Activated gamma-delta T cell treated with Interleukin-2 at 50 U/mL for 16 hours (primary cell): ENCODE measurements around the gene ZNF654.
"Not testable (repeated sequence)": the region's sequence is repeated elsewhere in the genome, so short reads cannot be mapped to it uniquely, and the experiment has no call there.

ENCODE experiments used
- DNase-seq: peaks from one replicate; pipeline ENCODE4 v3.0.0-alpha.2; 2020

ZNF654 gene

DNA sequence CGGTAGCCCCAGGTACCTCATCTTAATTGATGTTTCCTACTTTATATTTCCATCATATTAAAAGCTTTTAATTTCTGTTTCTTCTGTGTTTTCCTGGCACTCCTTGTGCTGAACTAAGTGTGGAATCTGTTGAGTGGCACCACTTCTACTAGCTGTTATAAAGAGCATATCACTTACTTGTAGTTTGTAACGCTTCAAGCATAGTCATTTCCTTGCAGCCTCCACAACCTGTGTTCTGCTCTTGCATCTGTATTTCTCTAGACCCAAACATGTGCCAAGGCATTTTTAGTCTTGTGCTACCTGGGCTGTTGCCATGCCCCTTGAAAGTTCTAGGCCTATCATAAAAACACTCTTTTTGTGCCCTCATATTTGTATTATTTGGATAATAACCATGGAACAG is 16.0 kb downstream of the ZNF654 start:
- no peak for DNase-seq

GRCh38 chr3:88075497-88075896 is 16.4 kb downstream of the ZNF654 start:
- DNase-seq: no peak

DNA sequence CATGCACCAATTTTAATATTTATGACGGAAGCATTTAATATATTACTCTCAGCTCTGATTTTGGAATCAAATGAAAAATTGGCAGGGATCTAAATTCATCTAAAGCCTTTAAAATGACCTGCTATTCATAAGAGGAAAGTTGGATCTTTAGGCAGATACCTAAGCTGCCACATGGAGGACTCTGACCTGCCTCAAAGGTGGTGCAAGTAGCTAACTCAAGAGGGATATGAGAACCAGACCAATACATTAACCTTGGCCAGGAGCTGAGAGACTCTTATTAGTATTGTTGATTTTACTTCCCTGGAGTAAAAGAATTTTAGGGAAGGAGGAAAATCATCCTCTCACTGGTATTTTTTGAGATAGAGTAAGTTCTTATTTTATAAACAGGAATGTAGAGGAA is 17.7 kb downstream of the ZNF654 start:
- no peak for DNase-seq

DNA sequence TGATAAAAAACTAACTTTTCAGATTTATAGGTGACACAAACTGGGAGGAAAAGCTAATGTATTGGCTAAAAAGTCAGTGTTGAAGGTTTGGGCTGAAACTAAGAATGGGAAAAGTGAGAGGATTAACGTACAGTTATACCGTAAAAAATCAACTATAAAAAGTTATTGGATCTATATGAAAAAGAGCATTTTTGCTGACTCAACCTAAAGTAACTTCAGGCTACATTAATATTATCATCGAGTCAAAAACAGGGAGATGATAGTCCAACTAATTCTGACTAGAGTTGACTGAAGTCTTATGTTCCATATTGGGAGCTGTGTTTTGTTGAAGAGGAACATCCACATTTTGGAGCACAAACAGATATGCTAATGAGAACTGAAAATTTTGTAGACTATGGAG is 19.9 kb downstream of the ZNF654 start:
- no peak for DNase-seq

- DNase-seq: no peak
Observed at GRCh38 chr3:88082854-88083253, 23.8 kb downstream of the ZNF654 start.

DNA sequence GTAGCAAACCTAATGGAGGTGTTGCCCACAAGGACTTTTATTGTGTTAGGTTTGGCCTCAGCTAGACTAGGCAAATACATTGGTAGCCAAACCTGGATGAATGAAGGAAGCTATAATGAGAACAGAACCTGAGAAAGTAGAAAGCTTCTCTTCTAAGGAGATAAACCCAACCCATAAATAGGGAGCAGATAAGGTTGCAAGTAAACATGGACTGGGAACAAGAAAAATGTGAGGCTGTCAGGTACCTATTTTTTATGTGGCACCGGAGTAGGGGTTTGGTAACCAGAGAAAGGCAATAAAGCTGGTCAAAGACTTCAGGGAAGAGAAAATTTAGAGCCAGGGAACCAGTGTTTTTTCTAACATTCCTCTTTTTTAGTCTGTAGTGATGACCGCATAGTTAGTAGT is 25.0 kb downstream of the ZNF654 start:
- no peak for DNase-seq

DNA sequence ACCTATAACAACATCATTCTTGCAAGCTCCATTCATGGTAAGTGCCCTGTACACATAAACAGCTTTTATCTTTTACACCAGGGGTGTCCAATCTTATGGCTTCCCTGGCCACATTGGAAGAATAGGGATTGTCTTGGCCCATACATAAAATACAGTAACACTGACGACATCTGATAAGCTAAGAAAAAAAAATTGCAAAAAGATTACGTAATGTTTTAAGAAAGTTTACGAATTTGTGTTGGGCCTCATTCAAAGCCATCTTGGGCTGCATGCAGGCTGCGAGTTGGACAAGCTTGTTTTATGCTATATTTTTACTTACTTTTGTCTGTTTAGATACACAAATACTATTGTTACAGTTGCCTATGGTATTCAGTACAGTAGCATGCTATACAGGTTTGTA is 31.6 kb downstream of the ZNF654 start:
- no peak for DNase-seq

DNA sequence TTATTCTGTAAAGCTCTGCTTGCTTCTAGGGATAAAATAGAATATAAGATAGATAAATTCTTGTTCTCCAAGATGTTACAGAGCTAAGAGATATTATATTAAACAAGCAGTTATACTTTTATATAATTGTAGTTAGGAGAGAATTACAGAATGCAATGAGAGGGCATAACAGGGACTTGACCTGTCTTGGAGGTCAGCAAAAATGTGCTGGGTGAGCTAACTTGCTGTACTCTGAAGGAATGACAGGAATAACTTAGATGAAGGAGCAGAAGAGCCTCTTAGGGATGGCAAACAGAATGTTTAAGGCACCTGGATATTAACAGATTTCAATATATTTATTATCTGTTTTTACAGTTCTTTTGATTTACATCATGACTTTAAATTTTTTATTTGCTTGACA is 33.2 kb downstream of the ZNF654 start:
- DNase-seq: no peak

- no peak for DNase-seq
Observed at GRCh38 chr3:88093266-88093665, 34.2 kb downstream of the ZNF654 start.

- no peak for DNase-seq
Observed at GRCh38 chr3:88101142-88101541, 42.1 kb downstream of the ZNF654 start.

DNA sequence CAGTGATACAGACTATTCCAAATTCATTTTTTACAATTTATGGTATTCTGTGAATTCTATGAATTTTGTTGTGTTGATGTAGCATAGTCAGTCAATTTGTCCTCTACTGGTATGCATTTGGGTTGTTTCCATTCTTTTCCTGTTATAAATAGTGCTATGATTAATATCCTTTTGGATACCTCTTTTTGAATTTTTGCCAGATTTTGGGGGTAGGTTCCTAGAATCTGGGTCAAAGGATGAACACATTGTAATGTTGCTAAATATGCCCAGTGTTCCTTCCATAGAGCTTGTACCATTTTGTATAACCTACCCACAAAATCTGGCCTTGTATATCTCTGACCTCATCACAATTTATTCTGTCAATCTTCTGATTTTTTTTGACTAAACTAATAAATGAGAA is 46.3 kb downstream of the ZNF654 start:
- DNase-seq: no peak

- DNase-seq: no peak
Observed at GRCh38 chr3:88112289-88112688, 53.2 kb downstream of the ZNF654 start.

- peak; percentile 58 for DNase-seq
Observed at GRCh38 chr3:88113311-88114162, 54.5 kb downstream of the ZNF654 start.

- DNase-seq: no peak
Observed at GRCh38 chr3:88114878-88115549, 56.0 kb downstream of the ZNF654 start.

DNA sequence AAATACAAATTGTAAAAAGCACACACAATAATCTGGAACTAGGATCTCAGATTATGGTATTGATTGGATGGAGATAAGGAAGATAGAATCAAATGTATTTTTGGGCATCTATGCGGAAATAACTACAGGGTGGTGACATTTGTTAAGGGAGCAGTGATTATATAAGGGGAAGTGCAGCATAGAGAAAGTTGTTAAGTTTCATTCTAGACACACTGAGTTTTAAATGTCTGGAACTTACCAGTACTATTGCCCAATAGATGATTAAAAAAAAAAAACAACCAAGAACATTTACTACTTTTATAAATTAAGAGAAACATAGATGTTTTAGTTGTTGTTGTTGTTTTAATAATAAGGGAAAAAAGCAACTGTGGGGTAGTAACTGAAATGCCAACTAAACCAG is 58.6 kb downstream of the ZNF654 start:
- no peak for DNase-seq

DNA sequence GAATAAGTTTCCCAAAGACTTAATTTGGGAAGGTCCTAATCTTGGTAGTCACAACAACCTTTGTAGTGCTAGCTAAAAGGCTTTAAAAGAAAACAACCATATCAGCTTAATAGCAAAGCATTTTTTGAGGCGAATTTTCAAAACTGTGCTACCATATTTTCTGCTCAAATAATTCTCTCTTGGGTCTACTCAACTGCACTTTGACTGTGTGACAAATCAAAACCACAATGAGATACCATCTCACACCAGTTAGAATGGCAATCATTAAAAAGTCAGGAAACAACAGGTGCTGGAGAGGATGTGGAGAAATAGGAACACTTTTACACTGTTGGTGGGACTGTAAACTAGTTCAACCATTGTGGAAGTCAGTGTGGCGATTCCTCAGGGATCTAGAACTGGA is 59.5 kb downstream of the ZNF654 start:
- not testable (repeated sequence) for DNase-seq

DNA sequence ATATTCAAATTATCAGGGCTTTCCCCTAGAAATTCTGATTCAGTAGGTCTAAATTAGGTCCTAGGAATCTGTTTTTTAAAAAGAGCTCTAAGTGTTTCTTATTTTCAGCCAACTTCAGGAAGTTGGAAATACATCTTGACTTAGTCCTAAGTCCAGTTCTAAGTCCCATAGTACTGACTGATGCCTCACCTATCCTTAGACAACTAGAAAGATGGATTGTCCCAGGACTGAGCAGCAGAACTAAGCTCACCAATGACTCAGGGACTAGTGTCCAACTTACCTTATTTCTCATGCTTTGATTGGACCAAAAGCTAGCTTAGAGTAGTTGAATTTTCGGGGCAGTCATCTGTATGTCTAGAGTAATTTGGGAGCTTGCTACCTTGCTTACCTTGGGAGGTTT is 64.5 kb downstream of the ZNF654 start:
- no peak for DNase-seq

- no peak for DNase-seq
Observed at GRCh38 chr3:88131695-88132094, 72.6 kb downstream of the ZNF654 start.

DNA sequence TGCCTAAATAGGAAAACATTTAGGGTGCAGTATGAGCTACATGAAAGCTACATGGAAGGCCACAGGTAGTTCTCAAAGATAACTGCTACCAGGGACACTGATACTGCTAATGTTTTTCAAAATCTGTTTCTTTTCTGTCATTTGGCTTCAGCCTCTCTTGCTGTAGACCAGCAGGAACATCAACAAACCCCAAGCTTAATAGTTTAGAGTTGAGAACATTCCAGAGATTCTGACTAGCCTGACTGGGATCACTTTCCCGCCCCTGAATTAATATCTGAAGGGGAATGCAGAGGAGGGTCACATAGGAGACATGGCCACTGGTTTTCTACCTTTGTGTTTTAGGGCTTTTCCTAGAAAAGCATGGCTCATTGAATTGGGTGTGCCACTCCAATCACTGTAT is 73.8 kb downstream of the ZNF654 start:
- no peak for DNase-seq

- DNase-seq: no peak
Observed at GRCh38 chr3:88133711-88134263, 74.7 kb downstream of the ZNF654 start.

DNA sequence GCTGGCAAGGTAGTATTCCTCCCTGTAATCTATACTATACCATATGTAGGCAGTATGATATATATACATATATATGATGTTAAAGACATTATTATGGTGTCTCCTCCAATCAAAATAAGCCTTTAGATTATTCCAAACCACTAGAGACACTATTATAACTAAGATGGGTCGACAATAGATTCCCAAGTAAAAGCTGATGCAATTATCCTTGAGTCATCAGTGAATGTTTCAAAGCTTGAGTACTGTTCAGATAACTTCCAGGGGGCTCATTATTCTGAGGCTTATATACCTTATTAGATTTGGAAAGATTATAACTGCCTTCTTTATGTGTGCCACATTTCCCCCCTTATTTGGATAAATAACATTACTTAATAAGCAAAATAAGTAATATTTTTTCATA is 78.8 kb downstream of the ZNF654 start:
- DNase-seq: no peak

DNA sequence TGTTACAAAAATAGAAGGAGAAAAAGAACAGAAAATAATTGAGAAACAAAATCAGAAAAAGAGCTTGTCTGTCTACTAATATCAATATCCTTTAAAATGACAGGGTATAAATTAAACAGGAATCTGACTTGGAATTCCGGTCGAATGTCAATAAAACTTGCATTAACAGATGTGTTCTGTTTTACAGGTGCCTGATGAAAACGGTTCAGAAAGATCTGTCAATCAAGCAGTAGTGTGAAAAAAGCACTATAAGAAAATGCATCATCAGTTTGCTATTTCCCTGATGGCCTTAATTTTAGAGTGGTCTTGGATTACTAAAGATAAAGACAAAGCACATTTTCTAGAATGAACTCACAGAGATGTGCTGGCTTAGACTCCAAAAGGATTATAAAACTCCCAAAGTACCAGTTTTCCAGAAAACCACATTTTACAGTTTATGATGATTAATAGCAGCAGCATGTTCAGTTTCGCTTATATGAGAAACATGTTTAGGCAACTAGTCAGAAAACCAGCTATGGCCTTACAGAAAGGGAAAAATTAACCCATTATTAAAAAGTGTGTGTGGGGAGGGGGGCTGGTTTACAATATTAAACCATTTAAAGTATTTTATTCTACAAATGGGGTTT is 82.5 kb downstream of the ZNF654 start:
- DNase-seq: no peak

GRCh38 chr3:88142094-88142624 is 83.1 kb downstream of the ZNF654 start:
- no peak for DNase-seq

DNA sequence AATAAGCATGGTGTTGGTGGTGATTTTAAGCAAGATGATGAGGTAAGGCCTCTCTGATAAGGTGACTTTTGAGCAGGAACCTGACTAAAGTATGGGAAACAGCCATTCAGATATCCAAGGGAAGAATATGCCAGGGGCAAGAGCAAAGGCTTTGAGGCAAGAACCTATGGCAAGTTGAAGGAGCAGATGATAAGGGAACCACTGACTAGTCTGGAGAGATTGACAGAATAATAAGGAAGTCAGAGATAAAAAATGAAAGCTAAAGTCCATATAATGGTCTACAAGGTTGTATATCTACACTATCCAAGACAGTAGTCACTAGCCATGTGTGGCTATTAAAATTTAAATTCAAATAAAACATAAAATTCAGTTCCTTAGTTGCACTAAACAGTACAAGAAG is 88.2 kb downstream of the ZNF654 start:
- DNase-seq: no peak
